ENCODE measurements around the gene ITPR1.

GRCh38 chr3:4447295-4447999 is 45.7 kb upstream of the ITPR1 start:
- TF ChIP-seq CTCF (IDR thresholded peaks at IDR 0.05; ENCODE audit: insufficient read depth, low read depth, low read length) (no peak), EZH2 (IDR thresholded peaks at IDR 0.05; ENCODE audit: insufficient read depth, low read length) (no peak)
